HG03060 (cell line): ENCODE results near the gene ITGA6.

Source experiments
- ATAC-seq: cut with Tn5 transposase; IDR thresholded peaks from one replicate; pipeline ENCODE4 v1.9.1; 2021; ENCODE audit warnings: low read depth, moderate number of reproducible peaks; ENCODE audit not compliant: unreplicated experiment

ITGA6 gene

DNA sequence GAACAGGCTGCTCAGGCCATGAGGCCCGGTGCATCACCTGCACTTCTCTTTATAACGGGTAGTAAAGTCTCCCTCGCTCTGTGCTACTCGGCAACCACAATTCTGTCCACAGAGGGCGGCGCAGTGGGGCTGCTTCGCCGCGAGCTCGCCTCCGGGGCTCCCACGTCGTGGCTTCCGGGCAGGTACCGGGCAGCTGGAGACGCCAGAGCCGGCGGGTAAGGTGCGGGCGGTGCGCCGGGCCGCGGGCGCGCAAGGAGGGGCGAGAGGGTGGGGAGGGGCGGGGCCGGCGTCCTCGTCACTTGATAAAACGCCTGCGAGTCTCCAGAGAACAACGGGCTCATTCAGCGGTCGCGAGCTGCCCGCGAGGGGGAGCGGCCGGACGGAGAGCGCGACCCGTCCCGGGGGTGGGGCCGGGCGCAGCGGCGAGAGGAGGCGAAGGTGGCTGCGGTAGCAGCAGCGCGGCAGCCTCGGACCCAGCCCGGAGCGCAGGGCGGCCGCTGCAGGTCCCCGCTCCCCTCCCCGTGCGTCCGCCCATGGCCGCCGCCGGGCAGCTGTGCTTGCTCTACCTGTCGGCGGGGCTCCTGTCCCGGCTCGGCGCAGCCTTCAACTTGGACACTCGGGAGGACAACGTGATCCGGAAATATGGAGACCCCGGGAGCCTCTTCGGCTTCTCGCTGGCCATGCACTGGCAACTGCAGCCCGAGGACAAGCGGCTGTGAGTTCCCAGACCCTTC lies at the start of gene ITGA6:
Gene ITGA6 (plus strand): TSS at position 331 of the 734 bp plus-strand sequence.
- ATAC-seq, result no peak

DNA sequence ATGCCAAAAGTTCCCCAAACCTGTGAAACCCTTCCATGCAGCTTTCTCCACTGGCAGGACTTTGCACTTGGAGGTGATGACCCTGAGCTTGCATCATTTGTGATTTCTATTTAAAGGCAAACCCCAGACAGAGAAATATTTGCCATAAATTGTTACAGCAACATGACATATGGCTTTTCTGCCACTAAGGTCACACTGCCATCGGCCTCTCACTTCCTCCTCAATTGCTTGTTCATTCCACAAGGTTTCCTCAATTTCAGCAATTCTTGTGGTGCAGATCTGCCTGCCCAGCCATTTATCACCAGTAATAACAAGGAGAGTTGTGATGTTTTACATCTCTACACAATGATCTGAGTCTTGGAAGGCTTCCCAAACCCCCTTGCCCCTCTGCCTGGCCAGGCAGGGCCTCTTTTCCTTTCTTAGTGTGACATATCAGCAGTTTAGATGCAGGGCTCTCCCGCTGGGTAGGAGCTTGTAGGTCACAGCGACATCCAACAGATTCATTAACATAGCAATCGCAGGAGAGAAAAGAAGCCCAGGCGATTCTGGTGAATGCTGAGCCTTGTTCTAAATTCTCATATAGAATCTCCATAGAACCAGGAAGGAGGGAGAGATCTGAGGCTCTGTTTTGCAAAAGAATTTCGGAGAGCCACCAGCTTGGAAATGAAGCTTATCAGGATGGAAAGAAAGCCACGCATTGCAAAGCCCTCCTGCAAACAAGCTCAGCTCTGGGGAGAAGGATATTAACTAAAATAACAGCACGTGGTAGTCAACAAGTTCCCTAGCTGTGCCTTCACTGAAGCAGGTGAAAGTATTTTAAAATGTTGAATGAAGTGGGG lies 46.7 kb upstream of the ITGA6 start:
- ATAC-seq, result no peak

DNA sequence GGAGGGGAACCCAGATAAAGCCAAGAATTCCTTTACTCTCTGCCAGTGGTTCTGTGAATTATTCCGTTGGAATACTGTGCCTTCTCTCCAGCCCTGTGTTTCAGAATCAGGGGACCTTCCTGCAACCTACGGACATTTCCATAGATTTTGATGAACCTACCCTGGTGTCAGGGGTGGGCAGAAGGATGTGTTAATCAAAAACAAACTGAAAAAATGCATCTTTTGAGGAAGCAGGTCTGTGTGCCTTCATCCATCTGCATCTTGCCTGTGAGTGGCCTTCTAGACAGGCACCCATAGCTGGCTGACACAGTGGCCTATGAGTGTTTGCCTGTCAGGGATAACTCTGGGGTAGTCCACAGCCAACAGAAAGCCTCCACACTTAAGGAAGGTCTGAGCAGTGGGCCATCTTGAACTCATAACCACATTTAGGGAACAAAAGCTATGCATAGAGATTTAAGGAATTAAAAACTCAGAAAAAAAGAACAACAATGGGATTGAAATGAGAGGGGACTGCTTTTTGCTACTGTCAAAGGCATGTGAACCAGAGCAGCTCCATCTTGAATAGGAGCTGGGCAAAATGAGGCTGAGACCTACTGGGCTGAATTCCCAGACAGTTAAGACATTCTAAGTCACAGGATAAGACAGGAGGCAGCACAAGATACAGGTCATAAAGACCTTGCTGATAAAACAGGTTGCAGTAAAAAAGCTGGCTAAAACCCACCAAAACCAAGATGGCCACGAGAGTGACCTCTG lies 45.9 kb upstream of the ITGA6 start:
- ATAC-seq, result no peak

DNA sequence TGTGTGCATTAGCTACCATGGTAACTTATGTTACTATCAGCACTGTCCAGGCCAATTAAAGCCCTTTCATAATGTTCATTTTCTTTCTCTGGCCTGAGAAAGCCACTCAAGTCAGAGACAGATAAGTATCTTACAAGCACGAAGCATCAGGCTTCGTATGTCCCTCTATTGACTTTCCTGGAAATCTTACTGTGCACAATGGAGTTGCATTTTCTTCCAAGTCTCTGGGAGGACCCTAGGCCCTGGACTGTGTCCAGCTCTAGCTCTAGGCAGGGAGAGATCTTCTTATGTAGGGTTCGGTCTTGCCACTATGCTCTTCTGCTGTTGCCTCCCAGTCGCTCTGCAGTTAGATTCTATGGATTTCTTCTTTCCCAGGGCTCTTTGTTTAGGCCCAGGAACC lies 40.0 kb upstream of the ITGA6 start:
- no peak for ATAC-seq

DNA sequence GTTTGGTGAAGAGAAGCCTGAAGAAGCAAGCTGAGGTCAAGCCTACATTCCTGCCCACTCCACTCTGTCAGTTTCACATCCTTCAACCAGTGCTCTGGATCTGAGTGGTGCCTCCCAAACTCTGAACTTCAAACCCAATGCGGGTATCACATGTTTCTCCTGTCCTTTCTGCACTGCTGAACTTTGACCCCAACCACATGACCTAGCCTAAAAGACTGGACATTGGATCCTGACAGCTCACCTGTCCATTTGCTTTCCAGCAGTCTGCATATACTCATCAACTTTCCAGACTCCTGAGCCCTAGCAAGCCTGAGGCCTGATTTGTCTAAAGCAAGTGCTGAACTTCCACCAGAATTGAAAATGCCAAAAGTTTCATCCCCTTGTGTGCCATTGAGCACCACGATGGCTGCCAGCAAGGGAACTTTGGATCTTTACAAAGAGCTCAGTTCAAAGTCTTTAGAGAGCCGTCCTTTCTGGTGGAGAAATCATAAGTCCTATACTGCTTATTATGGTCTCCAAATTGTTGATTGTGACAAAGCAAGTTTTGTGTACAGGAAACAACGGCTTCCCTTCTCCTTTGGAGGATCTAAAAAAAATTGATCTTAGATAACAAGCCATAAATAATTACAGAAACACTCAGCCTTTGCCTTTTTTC lies 37.6 kb upstream of the ITGA6 start:
- no peak for ATAC-seq

DNA sequence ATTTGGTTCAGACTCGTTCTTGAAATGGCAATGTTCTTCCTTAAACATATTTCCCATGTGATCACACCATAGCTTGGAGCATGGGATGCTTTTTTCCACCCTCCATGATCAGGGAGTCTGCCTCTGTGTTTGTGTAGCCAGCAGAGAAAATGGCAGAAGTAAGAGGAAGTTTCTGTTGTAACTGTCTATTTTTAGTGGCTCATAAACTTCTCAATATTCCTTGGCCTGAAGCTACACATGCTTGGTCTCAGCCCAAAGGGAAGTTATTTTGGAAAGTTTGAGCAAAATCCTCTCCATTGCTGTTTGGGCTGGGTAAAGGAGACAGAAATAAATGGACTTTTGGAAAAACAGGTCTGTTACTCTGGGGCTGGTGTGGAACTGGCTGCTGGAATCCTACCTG lies 33.4 kb upstream of the ITGA6 start:
- ATAC-seq, result no peak

DNA sequence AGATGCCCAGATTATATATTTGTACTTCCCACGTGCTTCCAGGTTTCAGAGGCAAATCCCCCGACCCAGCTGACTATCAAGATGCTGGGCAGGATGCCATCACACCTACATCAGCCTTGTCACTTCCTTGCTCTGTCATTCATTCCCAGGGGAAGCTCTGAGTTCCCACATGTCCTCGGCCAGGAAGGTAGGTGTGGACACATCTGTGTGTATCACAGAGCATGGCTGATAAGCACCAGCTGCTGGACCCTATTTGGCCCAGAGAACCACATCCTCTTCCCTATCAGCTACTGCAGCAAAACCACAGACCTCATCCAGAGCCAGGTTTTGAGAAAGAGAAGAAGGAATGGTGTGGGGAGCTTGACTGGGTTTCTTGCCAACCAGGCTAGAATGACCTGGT lies 31.9 kb upstream of the ITGA6 start:
- no peak for ATAC-seq

DNA sequence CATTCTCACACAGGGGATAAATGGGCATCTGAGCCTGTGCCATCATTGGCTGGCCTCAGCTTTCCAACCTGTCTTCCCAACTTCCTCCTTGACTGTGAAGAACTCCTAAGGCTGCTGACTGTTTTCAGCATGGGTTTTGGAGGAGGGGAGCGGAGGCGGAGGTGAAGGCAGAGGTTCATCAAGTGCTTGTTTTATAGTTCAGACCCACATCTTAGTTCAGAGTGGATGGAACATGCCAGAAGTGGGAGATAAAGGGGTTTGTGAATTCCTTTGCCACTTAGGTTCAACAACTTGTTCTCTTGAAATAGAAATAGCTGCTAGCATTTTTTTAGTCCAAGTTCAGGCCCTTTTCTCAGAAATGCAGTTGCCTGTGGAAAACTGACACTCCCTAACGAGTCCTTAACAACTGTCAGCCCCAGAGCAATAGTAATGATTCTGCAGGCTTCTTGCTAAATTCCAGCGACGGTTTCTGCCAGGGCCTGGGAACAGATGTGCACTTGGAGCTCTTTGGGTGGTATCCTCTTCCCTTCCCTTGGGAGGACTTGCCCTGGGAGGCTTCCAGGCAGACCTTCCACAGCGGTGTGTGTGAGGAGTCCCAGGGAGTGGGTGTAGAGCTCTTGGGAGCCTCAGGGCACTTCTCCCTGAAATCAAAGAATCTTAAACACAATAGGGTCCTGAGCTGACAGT lies 30.1 kb upstream of the ITGA6 start:
- ATAC-seq, result no peak

DNA sequence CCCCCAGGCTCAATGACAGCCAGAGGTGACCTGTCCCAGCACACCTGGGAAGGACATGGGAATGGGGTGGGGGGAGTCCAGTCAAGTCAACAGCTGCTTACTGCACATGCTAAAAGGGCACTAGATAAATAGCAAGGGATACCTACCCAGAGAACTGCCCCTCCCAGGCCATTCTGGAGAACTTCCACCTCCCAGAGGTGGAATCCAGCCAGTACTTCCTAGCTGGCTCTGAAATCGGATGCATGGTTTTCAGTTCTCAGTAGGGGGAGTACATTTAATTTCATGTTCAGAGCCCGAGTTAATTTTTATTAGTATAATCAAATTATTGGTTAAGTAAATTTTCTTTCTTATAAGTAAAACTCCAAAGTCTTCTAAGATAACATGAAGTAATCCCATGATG lies 28.9 kb upstream of the ITGA6 start:
- no peak for ATAC-seq

DNA sequence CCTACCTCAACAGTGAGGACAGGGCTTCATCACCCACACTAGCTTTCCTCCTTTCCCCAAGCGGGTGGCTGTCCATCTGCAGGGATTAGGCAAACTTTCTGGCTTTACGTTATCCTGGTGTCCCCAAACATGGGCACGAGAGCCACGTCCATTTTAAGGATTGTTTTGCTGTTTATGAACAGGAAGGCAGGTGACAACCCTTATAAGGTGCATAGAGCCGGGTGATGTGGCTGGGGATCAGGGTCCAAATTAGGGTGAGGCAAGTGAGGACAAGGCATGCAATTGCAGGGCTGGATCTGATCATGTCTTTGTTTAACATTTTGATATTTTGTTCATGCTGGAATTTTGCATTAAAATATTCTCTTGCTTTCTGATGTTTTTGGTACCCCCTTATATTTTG lies 27.6 kb upstream of the ITGA6 start:
- no peak for ATAC-seq

DNA sequence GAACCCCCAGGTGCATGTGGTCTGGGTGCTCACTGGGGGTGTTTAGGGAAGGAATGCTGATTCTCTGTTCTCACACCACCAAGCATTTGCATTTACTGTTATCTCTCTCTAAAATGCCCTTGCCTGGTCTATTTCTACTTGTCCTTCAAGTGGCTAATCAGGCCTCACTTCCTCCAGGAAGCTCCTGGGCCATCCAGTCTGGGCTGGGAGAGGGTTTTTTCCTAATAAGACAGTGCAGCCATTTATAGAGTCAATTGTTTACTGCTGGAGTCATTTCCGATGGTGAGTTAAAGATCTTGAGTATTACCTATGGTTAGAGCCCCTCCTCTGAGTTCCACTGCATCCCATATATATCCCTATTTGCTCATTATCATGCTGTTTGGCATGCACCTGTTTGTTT lies 25.2 kb upstream of the ITGA6 start:
- ATAC-seq, result no peak

DNA sequence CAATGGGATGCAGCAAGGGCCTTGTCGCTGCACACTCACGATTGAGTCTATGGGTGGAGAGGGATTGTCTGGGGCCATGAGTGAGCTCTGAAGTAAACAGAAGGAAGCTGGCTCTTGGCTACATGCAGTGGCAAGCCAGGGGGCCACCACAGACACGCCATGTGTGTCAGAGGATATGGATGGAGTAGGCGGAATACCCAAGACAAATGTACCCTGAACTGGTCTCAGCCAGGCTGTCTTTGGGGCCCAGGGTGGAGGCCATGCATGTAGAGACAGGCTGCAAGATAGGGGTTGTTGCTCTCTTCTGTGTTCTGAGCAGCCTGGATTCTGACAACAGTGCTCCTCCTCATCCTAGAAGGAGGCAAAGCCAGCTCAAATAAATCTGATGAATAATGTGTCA lies 24.0 kb upstream of the ITGA6 start:
- no peak for ATAC-seq

DNA sequence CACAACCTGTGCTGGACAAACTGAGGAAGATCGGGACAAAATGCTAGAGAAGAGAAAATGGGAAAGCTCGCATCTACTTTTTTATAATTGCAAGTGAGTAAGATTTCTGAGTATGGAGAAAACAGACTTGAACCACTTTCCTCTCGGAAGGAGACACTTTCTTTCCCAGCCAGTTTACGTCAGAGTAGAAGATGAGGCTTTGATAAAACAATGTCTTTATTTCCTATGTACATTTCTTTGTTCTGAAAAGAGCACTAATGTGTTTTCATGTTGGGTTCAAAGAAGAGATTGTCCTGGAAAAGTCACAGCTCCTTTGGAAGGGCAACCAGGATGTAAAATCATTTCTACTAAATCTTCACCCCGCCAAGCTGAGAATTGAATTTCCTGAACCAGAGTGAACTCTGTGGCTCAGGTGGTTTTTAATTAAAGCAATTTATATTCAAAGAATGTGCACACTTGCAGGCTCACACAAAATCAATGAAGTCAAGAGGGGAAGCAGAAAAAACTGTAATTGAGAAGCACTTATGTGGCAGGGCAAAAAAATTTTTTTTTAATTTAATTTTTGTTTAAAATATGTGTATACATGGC lies 23.4 kb upstream of the ITGA6 start:
- ATAC-seq, result no peak

DNA sequence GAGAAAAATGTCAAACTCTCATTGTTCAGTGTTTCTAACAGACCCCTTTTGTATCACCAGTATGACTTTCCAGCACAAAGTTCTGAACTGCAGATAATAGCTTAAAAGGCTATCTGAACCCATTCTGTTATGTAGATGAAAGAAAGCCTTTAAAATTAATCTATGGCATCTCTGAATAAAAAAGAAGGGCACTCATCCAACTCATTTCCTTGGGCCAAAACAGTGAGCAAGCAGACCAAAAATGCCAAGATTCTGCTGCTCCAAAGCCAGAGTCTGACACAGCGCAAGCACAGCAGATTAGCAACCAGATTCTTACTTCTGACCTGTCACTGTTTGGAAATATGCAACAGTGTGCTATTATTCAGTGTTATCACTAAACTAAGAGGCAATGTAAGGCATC lies 22.6 kb upstream of the ITGA6 start:
- ATAC-seq, result no peak

DNA sequence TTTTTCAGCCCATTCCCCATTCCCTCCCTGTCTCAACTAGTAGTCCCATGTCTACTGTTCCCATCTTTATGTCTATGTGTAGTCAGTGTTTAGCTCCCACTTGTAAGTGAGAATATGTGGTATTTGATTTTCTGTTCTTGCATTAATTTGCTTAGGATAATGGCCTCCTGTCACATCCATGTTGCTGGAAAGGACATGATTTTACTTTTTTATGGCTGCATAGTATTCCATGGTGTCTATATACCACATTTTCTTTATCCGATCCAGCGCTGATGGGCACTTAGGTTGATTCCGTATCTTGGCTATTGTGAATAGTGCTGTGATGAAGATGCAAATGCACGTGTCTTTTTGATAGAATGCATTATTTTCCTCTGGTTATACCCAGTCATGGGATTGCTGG lies 21.7 kb upstream of the ITGA6 start:
- no peak for ATAC-seq

DNA sequence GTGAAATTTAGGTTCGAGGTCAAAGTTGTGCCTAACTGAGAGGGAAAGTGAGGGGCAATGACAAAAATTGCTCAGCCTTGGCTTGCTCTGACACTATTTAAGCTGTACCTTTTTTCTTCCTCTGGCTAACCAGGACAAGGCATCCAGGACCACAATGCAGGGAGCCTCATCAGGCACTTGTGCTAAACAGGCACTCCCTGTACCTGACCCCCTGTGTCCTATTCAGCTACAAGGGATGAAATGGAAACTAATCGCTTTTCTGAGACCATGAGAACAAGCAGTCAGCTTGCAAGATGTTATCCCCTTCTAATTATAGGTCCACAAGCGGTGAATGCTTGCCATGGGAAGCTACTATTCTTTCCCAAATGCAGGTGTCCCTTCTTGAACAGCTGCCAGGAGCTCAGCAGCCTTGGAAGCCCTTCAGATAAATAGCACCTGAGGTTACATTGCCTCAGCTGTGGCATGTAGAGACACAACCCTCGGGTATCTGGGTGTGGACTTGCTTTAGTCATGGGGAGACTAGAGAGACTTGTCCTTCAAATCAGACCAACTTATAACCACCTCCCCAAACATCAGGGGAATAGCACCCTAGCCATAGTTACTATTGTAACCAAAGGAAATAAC lies 19.1 kb upstream of the ITGA6 start:
- ATAC-seq, result no peak

DNA sequence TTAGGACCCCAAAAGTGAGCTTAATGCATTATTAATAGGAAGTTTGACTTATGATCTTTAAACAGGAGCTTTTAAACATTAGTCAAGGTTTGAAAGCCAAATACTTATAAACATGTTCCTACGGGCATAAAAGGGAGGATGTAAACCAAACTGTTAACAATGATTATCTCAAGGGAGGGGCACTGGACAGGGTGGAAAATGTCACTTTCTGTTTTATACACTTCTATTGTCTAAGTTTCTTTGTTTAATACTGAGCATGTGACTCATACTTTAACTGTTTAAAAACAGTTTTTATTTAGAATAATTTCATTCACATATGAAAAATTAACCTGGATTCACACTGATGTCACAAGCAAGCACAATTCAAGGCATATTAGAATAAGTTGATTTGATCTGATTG lies 18.3 kb upstream of the ITGA6 start:
- no peak for ATAC-seq

DNA sequence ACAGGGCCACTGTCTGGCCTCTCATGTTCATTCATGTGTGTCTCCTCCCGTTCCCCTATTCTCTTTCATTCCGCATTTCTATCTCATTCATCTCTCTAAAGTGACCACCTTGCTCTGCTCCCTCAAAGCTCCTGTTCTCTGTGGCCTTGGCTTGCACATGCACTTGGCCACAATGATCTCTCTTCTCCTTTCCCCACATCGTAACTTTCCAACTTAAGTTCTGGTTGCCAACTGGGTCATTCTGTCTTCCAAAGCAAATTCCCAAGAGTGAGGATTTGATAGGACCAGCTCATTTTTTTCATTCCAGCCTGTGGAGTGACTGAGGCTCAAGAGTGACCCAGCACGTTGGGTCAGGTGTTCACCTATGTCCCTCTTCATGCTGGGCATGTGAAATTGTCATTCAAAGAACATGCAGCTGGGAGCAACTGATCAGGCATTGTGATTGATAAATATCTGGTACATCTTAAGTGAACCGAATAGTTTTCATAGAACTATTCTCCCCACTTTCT lies 14.3 kb upstream of the ITGA6 start:
- no peak for ATAC-seq

DNA sequence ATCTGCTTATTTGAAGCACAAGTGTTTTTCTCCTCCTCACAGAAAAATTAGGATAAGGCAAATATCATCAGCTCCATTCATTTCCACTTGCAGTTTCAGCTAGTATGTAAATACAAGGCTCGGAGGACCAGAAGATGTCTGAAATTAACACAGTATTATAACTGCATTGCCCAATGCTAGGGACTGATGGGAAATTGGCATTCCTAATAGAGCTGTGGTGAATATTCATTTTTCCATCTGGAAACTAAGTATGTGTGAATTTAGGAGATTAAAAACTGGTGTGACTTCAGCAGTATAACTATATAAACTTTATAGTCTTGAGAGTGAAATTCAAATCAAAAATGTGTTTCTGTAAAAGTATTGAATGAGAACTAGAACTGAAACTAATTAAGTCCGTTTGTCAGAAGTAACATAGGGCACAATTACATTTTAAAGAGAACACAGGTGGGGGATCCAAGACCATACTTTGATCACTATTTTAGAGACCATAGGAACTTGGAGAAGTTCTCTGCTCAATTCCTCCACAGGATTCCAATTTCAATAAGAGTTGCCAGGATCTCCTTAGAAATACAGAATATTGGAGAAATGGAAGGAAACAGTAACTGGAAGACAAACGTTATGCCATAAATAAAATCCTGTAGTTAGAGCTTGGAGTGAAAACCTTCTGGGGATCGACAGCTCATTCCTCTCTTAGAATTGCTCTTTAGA lies 12.1 kb upstream of the ITGA6 start:
- ATAC-seq, result no peak
